Measurements from ENCODE around the gene DOCK7.

DNA sequence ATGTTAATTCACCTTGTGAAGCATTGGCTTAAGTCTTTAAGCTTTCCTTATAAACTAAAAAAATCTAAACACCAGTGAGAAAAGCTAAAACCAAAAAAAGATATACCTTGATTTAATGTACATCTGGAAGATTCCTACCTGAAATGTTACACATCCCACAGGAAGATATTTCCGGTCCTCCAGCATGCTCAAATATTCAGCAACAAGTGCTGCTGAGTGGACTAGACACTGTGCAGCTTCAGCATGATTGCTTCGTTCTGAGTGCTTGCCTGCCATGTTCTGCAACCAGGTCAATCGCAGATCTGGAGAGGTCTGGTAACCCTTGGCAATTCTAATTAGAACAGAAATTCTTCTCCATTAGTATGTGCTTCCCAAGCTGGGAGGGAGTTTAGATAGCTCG is 194.0 kb downstream of the DOCK7 start:
- no peak for TF ChIP-seq EZH2 (optimal IDR thresholded peaks at IDR 0.05; ENCODE audit: low read depth, low read length)
- TF ChIP-seq, protein P1, sequence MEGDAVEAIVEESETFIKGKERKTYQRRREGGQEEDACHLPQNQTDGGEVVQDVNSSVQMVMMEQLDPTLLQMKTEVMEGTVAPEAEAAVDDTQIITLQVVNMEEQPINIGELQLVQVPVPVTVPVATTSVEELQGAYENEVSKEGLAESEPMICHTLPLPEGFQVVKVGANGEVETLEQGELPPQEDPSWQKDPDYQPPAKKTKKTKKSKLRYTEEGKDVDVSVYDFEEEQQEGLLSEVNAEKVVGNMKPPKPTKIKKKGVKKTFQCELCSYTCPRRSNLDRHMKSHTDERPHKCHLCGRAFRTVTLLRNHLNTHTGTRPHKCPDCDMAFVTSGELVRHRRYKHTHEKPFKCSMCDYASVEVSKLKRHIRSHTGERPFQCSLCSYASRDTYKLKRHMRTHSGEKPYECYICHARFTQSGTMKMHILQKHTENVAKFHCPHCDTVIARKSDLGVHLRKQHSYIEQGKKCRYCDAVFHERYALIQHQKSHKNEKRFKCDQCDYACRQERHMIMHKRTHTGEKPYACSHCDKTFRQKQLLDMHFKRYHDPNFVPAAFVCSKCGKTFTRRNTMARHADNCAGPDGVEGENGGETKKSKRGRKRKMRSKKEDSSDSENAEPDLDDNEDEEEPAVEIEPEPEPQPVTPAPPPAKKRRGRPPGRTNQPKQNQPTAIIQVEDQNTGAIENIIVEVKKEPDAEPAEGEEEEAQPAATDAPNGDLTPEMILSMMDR (IDR thresholded peaks at IDR 0.05; ENCODE audit: low read length) = no peak
